Muscle of arm (tissue), 12 donors: ENCODE results near the gene PTPRU. TPM values are rescaled to one million over a fixed set of nuclear protein-coding genes. Genes with fewer than 3 reads are reported as not detected.

Experiments
- DNase-seq: peaks from one replicate; pipeline ENCODE4 v3.0.0-alpha.2; 2013
- polyA plus RNA-seq, 12 donors: library from polyadenylated mRNA; unstranded; fragments of 120-200 nt; gene quantifications; one replicate each; pipeline ENCODE4 v1.2.1, GENCODE V29; 2013; ENCODE audit not compliant: insufficient read length in 12 of 12

Gene PTPRU
- polyA plus RNA-seq, 12 donors: 7.2 to 26.3 (median 12.0) TPM; not detected in 1

DNA sequence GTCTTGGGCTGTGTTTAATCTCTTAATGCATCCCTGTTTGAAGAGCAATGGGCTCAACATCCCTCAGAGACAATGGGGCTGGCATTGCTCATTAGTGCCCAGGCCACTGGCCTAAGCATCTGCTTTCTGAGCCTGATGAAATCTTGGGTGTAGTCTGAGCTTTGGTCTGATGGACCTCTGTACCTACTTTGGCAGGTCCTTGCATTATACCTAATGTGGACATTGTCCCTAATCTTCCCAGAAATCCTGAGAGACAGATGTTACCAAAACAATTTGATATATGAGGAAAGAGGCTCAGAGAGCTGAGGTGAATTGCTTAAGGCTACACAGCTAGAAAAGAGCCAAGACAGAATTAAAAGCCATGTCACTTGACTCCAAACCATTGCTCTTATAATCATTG, 95.0 kb downstream of the PTPRU start:
- DNase-seq: no peak

DNA sequence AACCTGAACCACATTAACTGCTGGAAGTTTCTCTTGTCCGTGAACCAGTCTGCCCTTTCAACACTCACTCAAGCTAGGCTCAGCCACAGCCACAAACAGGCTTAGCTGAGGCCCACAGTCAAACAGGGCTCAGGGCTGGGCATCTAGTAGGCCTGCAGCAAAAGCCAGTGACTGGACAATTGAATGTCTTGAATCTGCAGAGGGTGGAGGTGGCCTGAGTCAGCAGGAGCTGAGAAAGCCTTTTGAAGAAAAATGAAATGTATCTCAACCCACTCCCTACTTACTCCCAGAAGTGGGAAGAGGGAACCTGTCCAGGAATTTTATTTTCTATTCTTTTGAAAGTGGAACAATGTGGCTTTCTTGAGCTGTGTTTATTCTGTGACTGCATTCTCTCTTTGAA, 95.4 kb downstream of the PTPRU start:
- no peak for DNase-seq

DNA sequence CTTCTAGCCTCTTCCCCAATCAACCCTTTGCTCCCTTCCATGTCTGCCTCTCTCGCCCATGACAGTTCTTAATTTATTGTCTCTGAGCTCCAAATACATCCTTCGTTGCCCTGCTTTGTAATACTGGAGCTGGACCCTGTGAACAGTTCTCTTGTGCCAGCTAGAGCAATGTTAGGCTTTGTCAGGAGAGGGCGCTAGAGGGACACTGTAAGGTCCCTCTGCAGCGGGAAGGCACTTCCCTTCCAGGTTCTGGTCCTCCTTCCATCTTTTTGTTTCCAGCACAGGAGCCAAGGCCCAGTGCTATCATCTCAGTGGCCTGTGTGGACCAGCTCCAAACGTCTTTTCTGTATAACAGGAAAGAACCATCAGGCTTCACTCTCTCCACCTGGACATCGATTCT, 95.9 kb downstream of the PTPRU start:
- peak; percentile 12 for DNase-seq

DNA sequence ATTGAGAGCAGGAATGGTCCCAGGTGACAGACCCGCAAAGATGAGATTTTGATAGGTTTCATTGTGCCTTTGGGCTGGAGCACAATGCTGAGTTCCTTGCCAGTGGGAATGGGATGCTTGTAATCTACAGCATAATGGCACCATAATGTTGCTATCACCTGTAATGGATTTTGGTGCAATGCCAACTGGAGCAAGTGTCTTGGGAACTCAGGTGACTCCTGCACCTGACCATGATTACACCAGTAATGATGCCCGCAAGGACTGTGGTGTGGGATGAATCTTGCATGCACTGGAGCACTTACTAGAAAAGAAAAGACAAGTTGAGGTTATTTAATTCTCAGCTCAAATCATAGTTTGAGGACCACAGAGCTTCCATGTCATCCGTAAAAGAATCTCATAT, 96.7 kb downstream of the PTPRU start:
- DNase-seq: no peak

- no peak for DNase-seq
Observed at GRCh38 chr1:29335573-29335972, 99.3 kb downstream of the PTPRU start.

- DNase-seq: no peak
Observed at GRCh38 chr1:29338908-29339575, 102.7 kb downstream of the PTPRU start.

DNA sequence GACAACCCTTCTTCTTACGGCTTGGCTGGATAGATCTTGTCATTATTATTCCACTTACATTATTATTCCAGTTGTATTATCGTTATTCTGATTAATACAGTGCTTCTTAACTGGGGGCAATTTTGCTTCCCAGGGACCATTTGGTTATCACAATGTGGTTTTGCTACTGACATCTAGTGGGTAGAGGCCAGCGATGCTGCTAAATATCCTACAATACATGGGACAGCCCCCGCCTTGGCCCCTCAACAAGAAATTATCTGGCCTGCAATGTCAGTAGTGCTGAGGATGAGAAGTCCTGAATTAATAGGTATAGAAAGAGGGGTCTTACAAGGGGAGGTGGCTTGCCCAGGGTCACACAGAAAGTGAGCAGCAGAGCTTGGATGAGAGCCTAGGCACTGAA, 105.6 kb downstream of the PTPRU start:
- no peak for DNase-seq

DNA sequence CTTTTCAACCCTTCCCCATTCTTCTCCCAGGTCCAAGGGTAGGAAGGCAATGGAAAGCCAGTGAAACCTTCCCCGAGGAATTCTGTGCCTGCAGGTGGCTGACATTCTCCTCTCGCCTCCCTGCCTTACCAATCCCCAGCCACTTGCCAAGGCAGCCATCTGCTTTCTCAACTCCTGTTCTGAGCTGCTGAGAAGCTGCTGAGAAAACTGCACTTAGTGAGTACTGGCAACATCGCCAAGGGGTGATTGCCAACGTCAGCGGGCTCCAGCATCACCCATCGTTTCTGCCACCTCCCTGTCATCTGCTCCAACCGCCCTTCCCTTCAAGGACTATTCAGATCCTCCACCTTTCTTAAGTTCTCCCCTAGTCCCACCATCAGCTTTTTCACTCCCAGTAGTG, 106.0 kb downstream of the PTPRU start:
- no peak for DNase-seq

GRCh38 chr1:29342983-29343382, 106.7 kb downstream of the PTPRU start:
- DNase-seq: no peak

- no peak for DNase-seq
Observed at GRCh38 chr1:29343476-29343875, 107.2 kb downstream of the PTPRU start.

DNA sequence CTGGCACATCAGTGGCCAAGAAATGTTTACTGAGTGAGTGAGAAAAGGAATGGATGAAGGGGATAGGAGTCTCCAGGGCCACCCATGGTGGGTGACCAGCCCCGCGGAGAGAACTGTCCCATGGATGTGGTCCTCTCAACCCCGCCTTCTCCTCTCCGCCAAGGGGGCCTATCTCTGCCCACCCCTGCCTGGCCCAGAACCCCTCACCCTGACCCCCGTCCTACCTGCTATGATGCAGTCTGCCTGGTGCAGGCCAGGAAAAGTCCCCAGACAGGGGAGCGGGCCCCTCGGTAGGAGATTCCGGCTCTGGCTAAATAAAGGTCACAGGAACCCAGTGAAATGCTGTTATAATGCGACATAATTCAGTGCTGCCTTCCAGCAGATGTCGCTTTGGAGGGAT, 107.6 kb downstream of the PTPRU start:
- DNase-seq: no peak

DNA sequence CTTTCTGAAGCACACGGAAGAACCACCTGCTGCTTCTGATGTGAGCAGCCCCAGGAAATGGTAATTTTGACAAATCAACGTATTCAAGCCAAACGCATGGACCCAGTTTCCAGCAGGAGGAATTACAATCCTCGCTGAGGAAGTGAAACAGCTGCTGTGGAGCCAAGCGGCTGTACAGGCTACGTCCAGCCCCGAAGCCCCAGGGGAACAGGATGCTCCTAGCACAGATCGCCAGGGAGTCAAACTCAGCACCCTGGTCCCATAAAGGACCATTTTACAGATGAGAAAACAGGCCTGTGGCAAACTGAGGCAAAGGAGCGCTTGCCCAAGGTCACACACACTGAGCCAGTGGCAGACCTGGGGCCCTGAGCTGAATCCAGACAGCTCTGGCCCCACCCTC, 108.0 kb downstream of the PTPRU start:
- DNase-seq: no peak

DNA sequence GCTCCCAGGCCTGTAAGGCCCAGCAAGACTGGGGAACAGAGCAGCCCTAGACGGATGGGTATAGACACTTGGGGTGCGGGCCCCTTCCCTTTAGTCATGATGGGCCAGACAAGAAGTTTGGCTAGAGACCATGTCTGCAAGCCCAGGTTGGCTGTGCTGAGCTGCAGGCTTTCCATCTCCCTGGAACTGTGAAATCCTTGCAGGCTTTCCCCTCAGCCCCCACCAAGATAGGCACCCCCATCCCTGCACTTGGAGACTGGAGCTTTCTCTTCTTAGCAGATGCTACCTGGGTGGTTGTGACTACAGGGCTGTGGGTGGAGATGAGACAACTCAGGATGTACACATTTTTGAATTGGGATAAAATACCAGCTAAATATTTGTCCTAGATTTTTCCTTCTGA, 110.3 kb downstream of the PTPRU start:
- DNase-seq: no peak

- DNase-seq: no peak
Observed at GRCh38 chr1:29349871-29350491, 113.7 kb downstream of the PTPRU start.

DNA sequence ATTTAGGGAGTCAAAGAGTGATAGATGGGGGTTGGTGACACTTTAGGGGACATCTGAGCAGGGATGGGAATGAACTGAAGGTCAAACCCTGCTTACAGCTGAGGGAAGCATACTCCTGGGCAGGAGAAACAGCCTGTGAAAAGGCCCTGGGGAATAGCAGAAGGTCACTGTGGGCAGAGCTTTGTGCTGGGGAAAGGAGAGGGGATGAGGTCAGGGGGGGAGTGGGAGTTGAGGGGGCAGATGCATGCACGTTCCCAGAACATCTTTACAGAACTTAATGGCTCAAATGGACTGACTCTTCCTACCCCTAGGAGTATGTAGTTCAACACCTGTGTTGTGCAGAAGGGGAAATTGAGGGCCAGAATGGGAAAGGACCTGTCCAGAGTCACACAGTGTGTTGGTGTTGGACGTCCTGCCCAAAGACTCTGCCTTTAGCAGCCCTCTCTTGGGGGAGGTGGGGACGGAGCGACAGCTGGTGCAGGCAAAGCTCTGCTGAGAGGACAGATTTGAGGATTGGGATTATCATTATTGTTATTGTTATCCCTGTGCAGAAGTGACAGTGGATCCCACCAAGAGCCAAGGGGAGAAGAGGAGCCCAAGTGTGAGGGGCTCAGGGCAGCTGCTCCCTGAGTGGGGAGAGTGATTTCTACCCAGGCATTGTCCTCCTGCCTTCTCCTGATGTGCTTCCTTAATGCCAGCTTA, 116.5 kb downstream of the PTPRU start:
- no peak for DNase-seq

DNA sequence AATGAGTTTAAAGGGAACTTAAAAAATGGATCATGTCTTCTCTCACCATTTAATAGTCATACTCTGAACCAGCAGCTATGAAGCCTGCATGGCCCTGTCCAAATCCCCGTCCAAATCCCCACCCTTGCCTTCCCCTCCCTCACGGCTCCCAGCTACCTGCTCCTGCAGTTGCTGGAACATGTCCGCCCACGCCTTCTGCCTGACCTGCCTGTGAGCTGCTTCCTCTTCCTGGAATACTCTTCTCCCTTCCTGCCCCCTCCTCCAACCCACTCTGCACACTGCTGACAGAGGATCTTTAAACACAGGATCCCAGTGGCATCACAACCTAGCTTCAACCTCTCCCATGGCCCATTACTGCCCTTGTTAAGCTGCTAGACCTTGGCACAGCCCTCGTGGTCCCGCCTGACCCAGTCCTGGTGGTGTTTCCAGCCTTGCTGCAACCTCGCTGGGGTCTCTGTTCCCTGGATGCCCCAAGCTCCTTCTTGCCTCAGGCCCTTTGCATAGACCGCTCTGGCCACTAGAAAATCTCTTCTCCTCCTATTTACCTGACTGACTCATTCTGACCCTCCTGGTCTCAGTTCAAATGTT, 118.3 kb downstream of the PTPRU start:
- DNase-seq: no peak

DNA sequence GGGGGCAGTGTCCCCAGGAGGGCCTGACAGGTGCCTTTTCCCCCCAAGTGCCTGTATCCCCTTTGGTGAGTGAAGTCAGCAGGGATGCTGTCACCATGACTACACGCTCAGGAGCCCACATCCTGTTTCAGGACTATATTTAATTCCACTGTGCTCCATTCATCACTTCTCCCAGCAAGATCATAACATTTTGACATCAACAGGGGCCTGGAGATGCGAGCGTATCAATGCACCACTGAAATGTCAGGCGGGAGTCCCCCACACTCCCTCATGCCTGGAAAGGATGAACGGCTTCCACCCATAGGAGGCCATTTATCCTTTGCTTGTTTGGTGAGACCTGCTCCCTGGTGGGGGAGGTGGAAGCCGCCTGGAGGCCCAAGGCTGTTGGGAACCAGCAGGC, 119.1 kb downstream of the PTPRU start:
- DNase-seq: no peak

- no peak for DNase-seq
Observed at GRCh38 chr1:29356663-29357062, 120.3 kb downstream of the PTPRU start.

- no peak for DNase-seq
Observed at GRCh38 chr1:29357452-29357851, 121.1 kb downstream of the PTPRU start.

DNA sequence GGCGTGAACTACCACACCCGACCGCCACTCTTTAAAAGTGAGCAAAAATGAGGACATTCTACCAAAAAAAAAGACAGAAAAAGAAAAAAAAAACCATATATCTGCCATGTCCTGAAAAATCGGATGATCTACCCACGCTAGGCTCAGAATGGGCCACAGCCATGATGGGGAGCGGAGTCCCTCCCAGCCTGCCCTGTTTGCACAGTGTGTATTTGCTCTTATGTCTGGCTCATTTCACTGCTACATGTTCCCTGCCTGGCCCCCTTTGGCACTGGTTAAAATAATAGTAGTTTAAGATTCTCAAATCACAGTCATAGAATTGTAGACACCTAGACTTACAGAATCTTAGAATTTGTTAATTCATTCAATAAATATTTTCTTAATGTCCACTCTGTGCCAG, 121.9 kb downstream of the PTPRU start:
- DNase-seq: no peak

DNA sequence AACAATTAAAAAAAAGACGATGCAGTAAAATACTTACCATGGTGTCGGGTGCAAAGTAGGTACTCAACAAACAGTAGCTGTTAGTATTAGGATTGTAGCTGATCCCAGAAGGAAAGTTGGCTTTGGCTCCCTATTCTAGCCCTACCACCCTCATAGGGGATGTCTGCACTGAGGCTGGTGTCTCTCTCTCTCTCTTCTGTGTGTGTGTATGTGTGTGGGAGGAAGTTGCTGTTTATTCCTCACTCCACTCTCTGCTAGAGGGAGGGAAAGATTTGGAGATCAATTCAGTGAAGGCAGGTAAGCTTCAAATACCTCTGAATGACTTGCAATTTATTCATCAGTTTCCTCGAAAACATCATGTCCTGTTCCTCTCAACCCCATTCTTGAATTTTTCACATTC, 124.4 kb downstream of the PTPRU start:
- no peak for DNase-seq

DNA sequence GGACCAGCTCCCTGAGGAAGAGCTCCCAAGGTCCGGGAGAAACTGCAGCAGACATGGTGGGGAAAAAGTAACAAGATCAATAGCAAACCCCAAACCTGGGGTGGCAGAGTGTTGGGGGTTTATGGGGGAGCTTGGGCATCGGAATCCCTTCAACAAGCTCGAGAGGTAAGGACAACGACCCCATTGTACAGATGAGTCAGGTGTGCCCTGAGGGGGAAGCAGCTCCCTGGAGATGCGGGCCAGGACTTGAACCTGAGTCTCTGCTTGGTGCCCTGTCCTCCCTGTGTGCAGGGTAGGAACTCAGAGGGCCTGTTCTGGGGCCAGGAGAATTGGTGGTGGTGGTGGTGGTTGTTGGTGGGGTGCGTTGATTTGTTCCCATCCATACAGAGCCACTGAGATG, 125.4 kb downstream of the PTPRU start:
- no peak for DNase-seq

- no peak for DNase-seq
Observed at GRCh38 chr1:29362116-29362515, 125.8 kb downstream of the PTPRU start.
